Measurements from ENCODE around the gene TAX1BP3. TPM values are rescaled to one million over a fixed set of nuclear protein-coding genes. Genes with fewer than 3 reads are reported as not detected.
A peak's percentile ranks its signal among the peaks of the same experiment; 100 is the strongest.

TAX1BP3 gene
- total RNA-seq, 1 experiment from 2014 or later = 76.3 TPM

DNA sequence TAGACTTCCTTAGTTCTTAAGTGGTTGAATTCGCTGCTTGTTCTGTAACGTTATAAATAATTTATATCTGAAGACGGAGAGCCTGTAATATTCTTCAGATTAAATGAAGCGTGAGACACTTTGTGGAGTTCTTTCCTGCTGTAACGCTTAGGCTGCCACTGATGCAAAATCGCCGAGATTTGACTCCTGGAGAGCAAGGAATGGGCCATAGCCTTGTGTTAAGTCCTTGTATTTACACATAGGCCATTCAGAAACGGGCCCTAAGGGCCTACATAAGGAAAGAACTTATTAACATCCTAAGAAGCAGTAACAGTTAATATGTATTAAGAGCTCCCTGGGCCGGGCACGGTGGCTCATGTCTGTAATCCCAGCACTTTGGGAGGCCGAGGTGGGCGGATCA, 1.2 kb upstream of the TAX1BP3 start:
- Mint-ChIP-seq H3K27ac (peak overlapping the region in 2 of 3 experiments; percentile 98; a peak in 5 of 7 replicates), H3K36me3 (ENCODE audit: insufficient read depth in 1 of 3, low read depth in 3 of 3) (peaks cover 3 to 13% (median 10%) of the 10 kb centered on the region in 3 experiments; a peak in 6 of 7 replicates), H3K27me3 (ENCODE audit: low read depth) (no peaks in the 10 kb centered on the region), H3K4me3 (peak overlapping the region; percentile 98), H3K4me1 (peaks cover 16 to 19% of the 10 kb centered on the region in 2 experiments), H3K9me3 (no peaks in the 10 kb centered on the region)
- Histone ChIP-seq H3K9ac (ENCODE audit: extremely low read depth, insufficient read length, low read length) (peak overlapping the region; percentile 89), H2BK15ac (ENCODE audit: low read depth, low read length) (no peak overlapping the region), H3K9me3 (ENCODE audit: control insufficient read depth, low read depth, low read length) (no peaks in the 10 kb centered on the region), H3K4me2 (ENCODE audit: insufficient read depth, insufficient read length, low read length) (peak overlapping the region; percentile 76), H3K56ac (ENCODE audit: insufficient read length, low read depth, low read length) (no peak overlapping the region), H2BK5ac (ENCODE audit: insufficient read length, low read length) (no peak overlapping the region), H3K79me1 (ENCODE audit: insufficient read depth, low read depth, low read length, poor library complexity, severe bottlenecking) (peaks cover 4% of the 10 kb centered on the region), H3K27me3 (ENCODE audit: insufficient read depth, low read length) (no peaks in the 10 kb centered on the region), H2BK120ac (ENCODE audit: low read depth, low read length, poor library complexity, severe bottlenecking) (no peak overlapping the region), H3K27ac (ENCODE audit: insufficient read length, low read depth, low read length) (no peak overlapping the region), H2AFZ (ENCODE audit: low read length) (no peak overlapping the region), H3K18ac (ENCODE audit: insufficient read length, low read depth, low read length) (no peak overlapping the region), H4K5ac (ENCODE audit: insufficient read length, low read depth, low read length) (no peak overlapping the region), H3K4me1 (ENCODE audit: insufficient read depth, low read length) (peaks cover 3% of the 10 kb centered on the region; the same call in 1 of the 2 replicates), H3K79me2 (ENCODE audit: insufficient read depth, low read length) (peaks cover 7% of the 10 kb centered on the region; the same call in 1 of the 2 replicates), H4K8ac (replicated peaks; ENCODE audit: insufficient read length, low read depth, low read length) (no peak overlapping the region), H3K23ac (ENCODE audit: insufficient read length, low read depth, low read length) (no peak overlapping the region), H4K91ac (ENCODE audit: insufficient read length, low read depth, low read length) (no peak overlapping the region), H2BK20ac (ENCODE audit: low read depth, low read length, poor library complexity, severe bottlenecking) (no peak overlapping the region), H3K23me2 (ENCODE audit: insufficient read length, low read depth, low read length, poor library complexity, severe bottlenecking) (peaks cover 9% of the 10 kb centered on the region), H3T11ph (ENCODE audit: low read length) (no peak overlapping the region), H2BK12ac (ENCODE audit: insufficient read length, low read depth, low read length) (no peak overlapping the region), H2AK5ac (ENCODE audit: insufficient read length, low read length) (no peak overlapping the region), H4K20me1 (ENCODE audit: control insufficient read depth, insufficient read depth, insufficient read length) (no peaks in the 10 kb centered on the region), H3K4ac (ENCODE audit: low read depth, low read length) (no peak overlapping the region), H3K14ac (ENCODE audit: insufficient read depth, low read length) (no peak overlapping the region)
- WGBS (ENCODE audit: extremely low coverage, insufficient read length, low lambda C conversion rate) = no CpG with 5 or more reads among the region's 12 CpGs
- TF ChIP-seq CTCF (conservative IDR thresholded peaks at IDR 0.05) = no peak
- no peak for DNase-seq
